HEK293T (cell line): ENCODE measurements around the gene PRKRIP1.

Source experiments
- CTCF ChIA-PET: fragments of 350-600 bp; formaldehyde crosslinking; extraction: SDS; loops from one replicate; lab custom pipeline; 2021; ENCODE audit warnings: antibody characterized with exemption, inconsistent platforms; lab: Yijun Ruan, JAX
- POLR2A ChIA-PET: fragments of 350-600 bp; formaldehyde crosslinking; extraction: SDS; loops from one replicate; lab custom pipeline; 2020; ENCODE audit warnings: antibody characterized with exemption, inconsistent platforms; lab: Yijun Ruan, JAX
- DNase-seq: peaks from one replicate; pipeline ENCODE4 v3.0.0; 2012; ENCODE audit warnings: mixed read lengths; ENCODE audit errors: extremely low spot score
- ARNT ChIP-seq: fragments of 450-650 bp; IDR thresholded peaks from 2 replicates; pipeline ENCODE4 v1.6.1; 2017; ENCODE audit warnings: mild to moderate bottlenecking
- BHLHE40 ChIP-seq: fragments of 450-650 bp; IDR thresholded peaks from 2 replicates; pipeline ENCODE4 v1.6.1; 2016; ENCODE audit warnings: mild to moderate bottlenecking, moderate library complexity, borderline replicate concordance
- CTBP1 ChIP-seq: fragments of 450-650 bp; IDR thresholded peaks from 2 replicates; pipeline ENCODE4 v1.6.1; 2016; ENCODE audit warnings: borderline replicate concordance
- ELF4 ChIP-seq: fragments of 450-650 bp; IDR thresholded peaks from 2 replicates; pipeline ENCODE4 v1.6.1; 2017; ENCODE audit warnings: antibody characterized with exemption
- FOXA1 ChIP-seq: fragments of 450-650 bp; IDR thresholded peaks from 2 replicates; pipeline ENCODE4 v1.6.1; 2016; ENCODE audit warnings: mild to moderate bottlenecking
- FOXK2 ChIP-seq: fragments of 450-650 bp; IDR thresholded peaks from 2 replicates; pipeline ENCODE4 v1.6.1; 2016; ENCODE audit warnings: mild to moderate bottlenecking
- FOXM1 ChIP-seq: fragments of 450-650 bp; IDR thresholded peaks from 2 replicates; pipeline ENCODE4 v1.6.1; 2017; ENCODE audit warnings: mild to moderate bottlenecking, borderline replicate concordance
- HDGF ChIP-seq: fragments of 450-650 bp; IDR thresholded peaks from 2 replicates; pipeline ENCODE4 v1.6.1; 2017; ENCODE audit warnings: antibody characterized with exemption, borderline replicate concordance
- L3MBTL2 ChIP-seq: fragments of 450-650 bp; conservative IDR thresholded peaks from 2 replicates; pipeline ENCODE4 v1.6.1; 2016; ENCODE audit warnings: mild to moderate bottlenecking
- LEF1 ChIP-seq: fragments of 450-650 bp; IDR thresholded peaks from 2 replicates; pipeline ENCODE4 v1.6.1; 2017; ENCODE audit warnings: mild to moderate bottlenecking, borderline replicate concordance
- NFRKB ChIP-seq: fragments of 450-650 bp; IDR thresholded peaks from 2 replicates; pipeline ENCODE4 v1.6.1; 2016; ENCODE audit warnings: mild to moderate bottlenecking, moderate library complexity
- SP1 ChIP-seq: fragments of 450-650 bp; IDR thresholded peaks from 2 replicates; pipeline ENCODE4 v1.6.1; 2017
- SUZ12 ChIP-seq: fragments of 450-650 bp; IDR thresholded peaks from 2 replicates; pipeline ENCODE4 v1.6.1; 2016; ENCODE audit warnings: mild to moderate bottlenecking
- TARDBP ChIP-seq: fragments of 450-650 bp; IDR thresholded peaks from 2 replicates; pipeline ENCODE4 v1.6.1; 2016
- ZNF384 ChIP-seq: fragments of 450-650 bp; IDR thresholded peaks from 2 replicates; pipeline ENCODE4 v1.6.1; 2016
- TF ChIP-seq, protein P1 (sequence below): fragments of 450-650 bp; IDR thresholded peaks from 2 replicates; pipeline ENCODE4 v1.6.1; 2016

PRKRIP1 gene

DNA sequence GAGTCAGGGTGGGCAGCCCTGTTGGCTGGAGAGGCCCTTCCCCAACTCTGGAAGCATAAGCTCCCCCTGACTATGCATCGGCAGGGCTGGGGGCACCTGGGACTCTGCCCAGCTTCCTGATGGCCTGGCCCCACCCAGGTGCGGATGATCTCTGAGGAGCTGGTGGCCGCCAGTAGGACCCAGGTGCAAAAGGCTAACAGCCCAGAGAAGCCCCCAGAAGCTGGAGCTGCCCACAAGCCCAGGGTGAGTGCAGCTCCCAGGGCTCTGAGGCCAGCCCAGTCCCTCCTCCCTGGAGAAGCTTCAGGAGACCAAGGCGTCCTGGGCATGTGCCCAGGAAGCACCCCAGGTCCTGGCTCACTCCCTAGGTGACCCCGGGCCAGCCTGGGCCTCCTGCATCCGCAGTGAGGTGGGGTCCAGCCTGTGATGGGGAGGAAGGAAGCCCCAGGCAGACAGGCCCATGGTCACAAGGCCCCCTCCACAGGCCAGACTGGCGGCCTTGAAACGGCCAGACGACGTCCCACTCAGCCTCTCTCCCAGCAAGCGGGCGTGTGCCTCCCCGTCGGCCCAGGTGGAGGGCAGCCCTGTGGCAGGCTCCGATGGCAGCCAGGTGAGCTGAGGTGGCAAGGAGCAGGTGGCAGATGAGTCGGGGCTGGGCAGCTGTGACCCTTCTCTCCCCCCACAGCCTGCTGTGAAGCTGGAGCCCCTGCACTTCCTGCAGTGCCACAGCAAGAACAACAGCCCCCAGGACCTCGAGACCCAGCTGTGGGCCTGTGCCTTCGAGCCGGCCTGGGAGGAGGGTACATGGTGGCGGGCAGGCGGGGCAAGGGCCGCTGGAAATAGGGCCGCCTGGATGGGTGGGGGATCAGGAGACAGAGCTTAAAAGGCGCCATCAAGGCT is 71.7 kb downstream of the PRKRIP1 start:
- DNase-seq: no peak
- ChIA-PET POLR2A (interaction anchor here (0.9 kb wide), 1 partner anchor 12 kb away, joined by 3 read pairs; no protein-coding TSS in a partner anchor), CTCF (interaction anchor here (0.6 to 1.1 kb wide), 4 partner anchors 12 to 270 kb away, joined by 4 to 6 read pairs (median 4); no protein-coding TSS in a partner anchor)
- TF ChIP-seq L3MBTL2 (no peak), SP1 (no peak), FOXK2 (no peak), ZNF384 (no peak), SUZ12 (no peak), CTBP1 (no peak), FOXA1 (no peak), TARDBP (no peak), ARNT (no peak), FOXM1 (no peak)
- TF ChIP-seq, protein P1, sequence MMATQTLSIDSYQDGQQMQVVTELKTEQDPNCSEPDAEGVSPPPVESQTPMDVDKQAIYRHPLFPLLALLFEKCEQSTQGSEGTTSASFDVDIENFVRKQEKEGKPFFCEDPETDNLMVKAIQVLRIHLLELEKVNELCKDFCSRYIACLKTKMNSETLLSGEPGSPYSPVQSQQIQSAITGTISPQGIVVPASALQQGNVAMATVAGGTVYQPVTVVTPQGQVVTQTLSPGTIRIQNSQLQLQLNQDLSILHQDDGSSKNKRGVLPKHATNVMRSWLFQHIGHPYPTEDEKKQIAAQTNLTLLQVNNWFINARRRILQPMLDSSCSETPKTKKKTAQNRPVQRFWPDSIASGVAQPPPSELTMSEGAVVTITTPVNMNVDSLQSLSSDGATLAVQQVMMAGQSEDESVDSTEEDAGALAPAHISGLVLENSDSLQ: no peak

DNA sequence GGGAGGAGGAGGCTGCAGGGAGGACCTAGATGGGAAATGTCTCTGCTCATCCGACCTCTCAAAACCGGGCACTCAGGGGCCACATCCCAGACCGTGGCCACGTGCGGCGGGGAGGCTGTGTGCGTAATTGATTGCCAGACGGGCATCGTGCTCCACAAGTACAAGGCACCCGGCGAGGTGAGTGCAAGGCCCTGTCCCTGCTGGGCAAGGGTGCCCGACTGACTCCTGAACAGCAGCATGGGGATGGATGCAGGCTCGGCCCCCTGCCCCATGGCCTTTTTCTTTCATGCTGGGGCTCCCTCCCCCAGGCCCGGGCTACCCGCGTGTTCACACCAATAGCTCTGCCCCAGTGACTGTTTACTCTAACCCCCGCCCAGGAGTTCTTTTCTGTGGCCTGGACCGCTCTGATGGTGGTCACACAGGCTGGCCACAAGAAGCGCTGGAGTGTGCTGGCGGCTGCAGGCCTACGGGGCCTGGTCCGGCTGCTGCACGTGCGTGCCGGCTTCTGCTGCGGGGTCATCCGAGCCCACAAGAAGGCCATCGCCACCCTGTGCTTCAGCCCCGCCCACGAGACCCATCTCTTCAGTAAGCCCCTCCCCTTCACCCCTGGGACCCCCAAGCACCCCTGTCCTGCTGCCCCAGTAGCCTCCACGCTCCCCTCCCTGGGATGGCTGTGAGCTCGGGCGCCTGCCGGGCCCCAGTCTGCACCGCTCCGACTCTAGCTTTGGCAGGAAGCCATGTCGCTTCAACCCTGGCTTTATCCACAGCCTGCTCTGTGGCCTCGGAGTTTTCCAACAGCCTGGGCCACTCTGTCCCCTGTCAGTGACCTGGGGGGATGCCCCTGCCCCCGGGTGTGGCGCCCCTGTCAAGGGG is 72.6 kb downstream of the PRKRIP1 start:
- ChIA-PET POLR2A (no interaction called here), CTCF (no interaction called here)
- DNase-seq: no peak
- TF ChIP-seq HDGF (no peak), ARNT (no peak), BHLHE40 (no peak), ELF4 (no peak), L3MBTL2 (no peak), FOXK2 (no peak), LEF1 (no peak), SP1 (no peak)

DNA sequence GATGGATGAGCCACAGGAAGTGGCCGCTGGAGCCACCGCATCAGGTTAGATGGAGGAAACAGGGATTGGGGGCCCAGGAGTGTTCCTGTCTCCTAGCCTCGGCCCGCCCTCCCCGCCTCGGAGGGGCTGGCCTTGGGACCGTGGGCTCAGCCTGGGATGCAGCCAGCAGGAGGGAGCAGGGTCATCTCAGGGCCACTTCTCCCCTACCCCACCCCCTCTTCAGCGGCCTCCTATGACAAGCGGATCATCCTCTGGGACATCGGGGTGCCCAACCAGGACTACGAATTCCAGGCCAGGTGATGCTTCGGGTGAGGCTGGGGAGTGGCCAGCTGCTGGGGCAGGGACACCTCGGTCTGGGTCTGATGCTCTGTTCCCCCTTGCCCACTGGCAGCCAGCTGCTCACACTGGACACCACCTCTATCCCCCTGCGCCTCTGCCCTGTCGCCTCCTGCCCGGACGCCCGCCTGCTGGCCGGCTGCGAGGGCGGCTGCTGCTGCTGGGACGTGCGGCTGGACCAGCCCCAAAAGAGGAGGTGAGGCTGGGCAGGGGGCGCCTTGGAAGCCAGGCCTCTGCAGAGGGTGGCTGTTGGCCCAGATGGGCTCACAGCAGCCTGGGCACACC is 73.3 kb downstream of the PRKRIP1 start:
- POLR2A ChIA-PET: no interaction called here

DNA sequence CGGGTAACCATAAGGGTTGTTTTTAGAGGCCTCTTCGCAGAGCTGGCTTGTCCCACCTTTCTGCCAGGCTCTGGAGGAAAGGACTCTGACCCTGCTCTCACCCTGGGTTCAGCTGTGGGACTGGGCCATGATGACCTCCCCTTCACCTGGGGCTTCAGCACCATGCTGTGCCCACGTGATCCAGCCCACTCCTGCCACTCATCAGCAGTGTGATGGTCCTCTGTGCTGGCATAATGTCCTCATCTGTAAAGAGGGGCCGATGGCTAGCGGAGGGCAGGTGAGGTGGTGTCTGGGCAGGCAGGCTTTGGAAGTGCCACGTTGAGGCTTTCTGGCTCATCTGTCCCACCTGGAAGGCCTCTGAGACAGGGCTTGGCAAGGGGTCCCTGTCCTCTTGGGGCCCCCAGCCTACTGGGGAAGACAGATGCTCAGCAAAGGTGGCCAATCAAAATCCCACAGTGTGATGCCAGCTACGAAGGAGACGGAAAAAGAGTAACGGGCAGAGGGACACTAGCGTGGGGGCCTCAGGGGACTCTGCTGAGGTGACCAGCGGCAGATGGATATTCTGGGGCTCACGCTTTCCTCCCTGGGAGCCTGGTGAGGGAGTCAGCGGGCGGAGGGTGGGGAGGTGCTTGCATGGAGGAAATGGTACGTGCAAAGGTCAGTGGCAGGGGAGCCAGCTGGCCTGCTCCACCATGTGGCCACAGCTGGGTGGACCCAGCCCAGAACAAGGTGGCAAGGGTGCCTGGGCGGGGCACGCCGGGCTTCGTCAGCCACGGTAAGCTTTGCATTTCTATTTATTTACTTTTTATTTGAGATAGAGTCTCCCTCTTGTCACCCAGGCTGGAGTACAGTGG is 74.0 kb downstream of the PRKRIP1 start:
- no peak for DNase-seq
- ChIA-PET CTCF (no interaction called here), POLR2A (no interaction called here)
- TF ChIP-seq HDGF: no peak
- no peak for TF ChIP-seq FOXK2
- no peak for TF ChIP-seq NFRKB
- TF ChIP-seq ELF4: no peak
- TF ChIP-seq SUZ12: no peak
- no peak for TF ChIP-seq LEF1
- TF ChIP-seq ARNT: no peak
- TF ChIP-seq SP1: no peak
- TF ChIP-seq TARDBP: no peak
- no peak for TF ChIP-seq CTBP1
- no peak for TF ChIP-seq FOXM1
- no peak for TF ChIP-seq L3MBTL2
- TF ChIP-seq, protein P1: no peak
- no peak for TF ChIP-seq FOXA1
- TF ChIP-seq BHLHE40: no peak
- TF ChIP-seq ZNF384: no peak

More for the DNA sequence above, 73.3 kb downstream of the PRKRIP1 start:
- CTCF ChIA-PET: no interaction called here
- no peak for DNase-seq
- TF ChIP-seq, protein P1: no peak
- TF ChIP-seq FOXM1: no peak
- no peak for TF ChIP-seq FOXA1
- no peak for TF ChIP-seq FOXK2
- TF ChIP-seq HDGF: no peak
- no peak for TF ChIP-seq NFRKB
- no peak for TF ChIP-seq ARNT
- no peak for TF ChIP-seq ELF4
- no peak for TF ChIP-seq LEF1
- TF ChIP-seq CTBP1: no peak
- no peak for TF ChIP-seq SUZ12
- no peak for TF ChIP-seq ZNF384
- no peak for TF ChIP-seq TARDBP
- TF ChIP-seq SP1: no peak
- no peak for TF ChIP-seq L3MBTL2
- no peak for TF ChIP-seq BHLHE40

DNA sequence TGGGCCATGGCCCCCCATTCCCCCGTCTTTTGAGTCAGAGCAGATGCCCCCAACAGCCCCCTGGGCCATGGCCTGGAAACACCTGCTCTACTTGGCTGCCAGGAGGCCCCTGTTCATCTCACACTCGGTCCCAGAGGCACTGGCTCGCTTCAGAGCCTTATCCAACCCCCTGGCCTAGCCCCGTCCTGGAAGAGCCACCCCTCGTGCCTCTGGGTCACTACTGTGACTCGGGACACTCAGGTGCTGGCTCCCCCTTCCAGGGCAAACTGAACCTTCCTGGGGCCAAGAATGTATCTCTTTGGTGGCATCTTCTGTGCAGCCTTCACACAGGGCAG is 75.6 kb downstream of the PRKRIP1 start:
- TF ChIP-seq HDGF (no peak), ELF4 (no peak), NFRKB (no peak), FOXM1 (no peak), FOXK2 (no peak), SUZ12 (no peak), TARDBP (no peak), ZNF384 (no peak)
- TF ChIP-seq, protein P1: no peak
- no peak for DNase-seq
- ChIA-PET CTCF (no interaction called here), POLR2A (no interaction called here)
